Kidney glomerular epithelial cell (primary cell): ENCODE measurements around the gene HBM.
"Not testable (repeated sequence)": the region's sequence is repeated elsewhere in the genome, so short reads cannot be mapped to it uniquely, and the experiment has no call there.

ENCODE experiments used
- DNase-seq: peaks from one replicate; lab custom pipeline; 2025; lab: John Stamatoyannopoulos, UW

The HBM gene

DNA sequence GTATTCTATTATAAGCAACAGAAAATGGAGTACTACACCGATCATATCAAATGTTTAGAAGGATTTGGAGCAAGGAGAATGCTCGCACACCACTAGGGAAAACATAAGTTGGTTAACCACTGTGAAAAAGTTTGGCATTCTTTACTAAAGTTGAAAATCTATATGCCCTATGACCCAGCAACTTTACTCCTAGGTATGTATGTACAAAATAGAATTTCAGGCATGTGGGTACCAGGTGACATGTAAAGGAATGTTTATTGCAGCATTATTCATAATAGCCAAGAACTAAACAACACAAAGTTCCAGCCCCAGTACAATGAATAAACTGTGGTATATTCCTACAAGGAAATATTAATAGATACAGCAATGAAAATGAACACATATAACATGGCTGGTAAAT lies 19.1 kb upstream of the HBM start:
- DNase-seq = no peak

- DNase-seq = no peak
These were observed 16.6 kb upstream of the HBM start for GRCh38 chr16:149024-149660.

- DNase-seq = no peak
These were observed 13.3 kb upstream of the HBM start, which contains the start of gene HBZ for GRCh38 chr16:152141-153128. HBZ (plus strand) TSS chr16:152644; CDS start chr16:152910, 266 bp downstream.

- DNase-seq = not testable (repeated sequence)
These were observed 12.7 kb upstream of the HBM start for GRCh38 chr16:153129-153521.

GRCh38 chr16:153550-154216 lies 12.1 kb upstream of the HBM start:
- DNase-seq = not testable (repeated sequence)

DNA sequence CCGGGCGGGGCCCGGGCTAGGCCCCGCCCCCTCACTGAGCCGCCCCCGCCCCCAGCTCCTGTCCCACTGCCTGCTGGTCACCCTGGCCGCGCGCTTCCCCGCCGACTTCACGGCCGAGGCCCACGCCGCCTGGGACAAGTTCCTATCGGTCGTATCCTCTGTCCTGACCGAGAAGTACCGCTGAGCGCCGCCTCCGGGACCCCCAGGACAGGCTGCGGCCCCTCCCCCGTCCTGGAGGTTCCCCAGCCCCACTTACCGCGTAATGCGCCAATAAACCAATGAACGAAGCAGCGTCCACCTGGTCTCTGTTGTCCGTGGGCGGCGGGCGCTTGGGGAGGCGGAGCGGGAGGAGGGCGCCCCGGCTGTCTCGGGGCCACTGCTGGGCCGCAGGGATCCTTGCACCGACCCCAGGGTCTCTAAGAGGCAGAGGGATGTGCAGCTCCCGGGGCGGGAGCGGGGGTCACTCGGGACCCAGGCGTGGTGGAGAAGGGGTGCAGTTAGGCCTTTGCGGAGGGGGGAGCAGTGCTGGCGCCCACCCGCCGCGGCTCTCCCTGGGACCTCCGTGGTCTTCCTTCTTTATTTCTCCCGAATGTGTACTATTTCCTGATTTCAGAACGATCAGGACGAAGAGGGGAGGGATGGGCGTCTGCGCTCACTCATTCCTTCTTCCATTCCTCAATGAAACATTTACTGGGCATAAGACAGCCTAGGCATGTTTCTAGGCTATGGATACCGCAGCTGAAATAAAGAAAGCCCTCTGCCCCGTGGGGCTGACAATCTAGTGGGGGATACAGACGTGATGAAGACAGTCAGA lies 11.4 kb upstream of the HBM start:
- no peak for DNase-seq

- no peak for DNase-seq
These were observed 10.8 kb upstream of the HBM start for GRCh38 chr16:155031-155398.

DNA sequence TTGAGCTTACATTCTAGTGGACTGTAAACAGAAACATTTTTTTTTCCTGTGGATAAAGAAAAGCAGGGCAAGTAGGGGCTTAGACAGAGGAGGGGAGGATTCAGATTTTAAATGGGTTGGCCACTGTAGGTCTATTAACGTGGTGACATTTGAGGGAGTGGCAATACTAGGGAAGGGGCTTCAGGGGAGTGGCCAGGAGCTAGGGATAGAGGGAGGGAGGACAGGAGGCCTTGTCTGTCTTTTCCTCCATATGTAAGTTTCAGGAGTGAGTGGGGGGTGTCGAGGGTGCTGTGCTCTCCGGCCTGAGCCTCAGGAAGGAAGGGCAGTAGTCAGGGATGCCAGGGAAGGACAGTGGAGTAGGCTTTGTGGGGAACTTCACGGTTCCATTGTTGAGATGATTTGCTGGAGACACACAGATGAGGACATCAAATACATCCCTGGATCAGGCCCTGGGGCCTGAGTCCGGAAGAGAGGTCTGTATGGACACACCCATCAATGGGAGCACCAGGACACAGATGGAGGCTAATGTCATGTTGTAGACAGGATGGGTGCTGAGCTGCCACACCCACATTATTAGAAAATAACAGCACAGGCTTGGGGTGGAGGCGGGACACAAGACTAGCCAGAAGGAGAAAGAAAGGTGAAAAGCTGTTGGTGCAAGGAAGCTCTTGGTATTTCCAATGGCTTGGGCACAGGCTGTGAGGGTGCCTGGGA lies 6.5 kb upstream of the HBM start:
- no peak for DNase-seq

GRCh38 chr16:160242-160641 lies 5.5 kb upstream of the HBM start:
- not testable (repeated sequence) for DNase-seq

GRCh38 chr16:160691-161190 lies 5.0 kb upstream of the HBM start:
- no peak for DNase-seq

DNA sequence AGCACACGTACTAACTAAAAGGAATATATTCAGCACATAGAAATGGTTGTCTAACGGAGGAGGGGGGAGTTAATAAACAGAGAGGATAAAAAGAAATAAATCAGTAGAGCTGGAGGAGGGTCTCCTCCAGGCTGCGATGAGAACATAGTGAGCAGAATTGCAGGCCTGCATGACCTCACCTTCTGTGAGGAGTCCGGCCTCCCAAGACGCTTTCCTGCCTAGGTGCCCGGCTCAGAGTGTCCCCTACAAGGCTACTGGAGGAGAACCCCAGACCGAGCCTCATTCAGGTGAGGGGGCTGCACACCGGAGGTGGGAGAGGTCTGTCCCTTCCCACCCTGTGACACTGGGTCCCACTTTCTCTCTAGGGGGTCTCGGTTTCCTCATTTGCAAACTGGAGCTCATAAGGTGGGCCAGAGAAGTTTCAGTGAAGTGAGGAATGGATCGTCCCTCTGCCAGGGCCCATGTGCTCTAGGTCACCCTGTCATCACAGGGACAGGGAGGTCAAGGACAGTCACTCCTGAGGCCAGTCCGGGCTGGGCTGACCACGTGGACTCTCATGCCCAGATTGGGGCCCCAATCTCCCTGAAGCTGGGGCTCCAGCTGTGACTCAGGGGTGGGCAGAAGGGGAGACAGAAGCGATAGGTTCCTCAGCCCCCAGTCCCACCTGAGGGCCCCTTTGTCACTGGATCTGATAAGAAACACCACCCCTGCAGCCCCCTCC lies 3.3 kb upstream of the HBM start:
- DNase-seq = no peak

GRCh38 chr16:163139-163538 lies 2.6 kb upstream of the HBM start:
- not testable (repeated sequence) for DNase-seq

DNA sequence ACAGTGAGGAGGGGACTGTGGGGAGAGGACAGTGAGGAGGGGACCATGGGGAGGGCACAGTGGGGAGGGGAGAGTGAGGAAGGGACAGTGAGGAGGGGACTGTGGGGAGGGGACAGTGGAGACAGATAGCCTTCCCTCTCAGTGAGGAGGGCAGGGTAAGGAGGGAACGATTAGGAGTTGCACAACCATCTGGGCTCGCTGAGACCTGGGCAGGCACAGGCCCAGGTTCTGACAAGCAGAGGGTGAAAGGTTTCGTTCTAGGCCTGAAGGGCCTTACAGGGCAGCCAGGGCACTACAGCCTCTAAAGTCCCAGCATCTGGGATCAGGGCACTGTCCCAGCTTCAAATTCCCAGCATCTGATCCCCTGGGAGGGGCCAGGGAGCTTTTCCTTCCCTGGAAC lies 2.1 kb upstream of the HBM start:
- not testable (repeated sequence) for DNase-seq

DNA sequence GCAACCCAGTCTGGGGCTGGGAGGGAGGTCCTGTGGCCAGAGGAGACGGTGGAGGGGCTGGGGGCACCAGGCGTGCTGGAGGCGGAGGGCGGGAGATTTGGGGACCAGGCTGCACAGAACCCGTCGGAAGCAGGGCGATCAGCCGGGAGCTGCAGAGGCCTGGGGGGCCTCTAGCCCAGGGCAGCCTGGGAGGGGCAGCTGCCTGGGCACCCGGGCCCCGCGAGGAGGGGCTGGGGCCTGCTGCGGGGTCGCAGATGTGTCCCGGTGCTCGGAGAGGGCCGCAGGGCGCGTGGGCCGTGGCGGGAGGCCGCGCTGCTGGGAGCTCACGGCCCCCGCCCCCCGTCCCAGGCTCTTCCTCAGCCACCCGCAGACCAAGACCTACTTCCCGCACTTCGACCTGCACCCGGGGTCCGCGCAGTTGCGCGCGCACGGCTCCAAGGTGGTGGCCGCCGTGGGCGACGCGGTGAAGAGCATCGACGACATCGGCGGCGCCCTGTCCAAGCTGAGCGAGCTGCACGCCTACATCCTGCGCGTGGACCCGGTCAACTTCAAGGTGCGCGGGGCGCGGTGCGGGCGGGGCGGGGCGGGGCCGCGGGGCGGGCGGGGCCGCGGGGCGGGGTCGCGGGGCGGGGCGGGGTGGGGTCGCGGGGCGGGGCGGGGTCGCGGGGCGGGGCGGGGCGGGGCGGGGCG lies 1.5 kb upstream of the HBM start:
- not testable (repeated sequence) for DNase-seq

DNA sequence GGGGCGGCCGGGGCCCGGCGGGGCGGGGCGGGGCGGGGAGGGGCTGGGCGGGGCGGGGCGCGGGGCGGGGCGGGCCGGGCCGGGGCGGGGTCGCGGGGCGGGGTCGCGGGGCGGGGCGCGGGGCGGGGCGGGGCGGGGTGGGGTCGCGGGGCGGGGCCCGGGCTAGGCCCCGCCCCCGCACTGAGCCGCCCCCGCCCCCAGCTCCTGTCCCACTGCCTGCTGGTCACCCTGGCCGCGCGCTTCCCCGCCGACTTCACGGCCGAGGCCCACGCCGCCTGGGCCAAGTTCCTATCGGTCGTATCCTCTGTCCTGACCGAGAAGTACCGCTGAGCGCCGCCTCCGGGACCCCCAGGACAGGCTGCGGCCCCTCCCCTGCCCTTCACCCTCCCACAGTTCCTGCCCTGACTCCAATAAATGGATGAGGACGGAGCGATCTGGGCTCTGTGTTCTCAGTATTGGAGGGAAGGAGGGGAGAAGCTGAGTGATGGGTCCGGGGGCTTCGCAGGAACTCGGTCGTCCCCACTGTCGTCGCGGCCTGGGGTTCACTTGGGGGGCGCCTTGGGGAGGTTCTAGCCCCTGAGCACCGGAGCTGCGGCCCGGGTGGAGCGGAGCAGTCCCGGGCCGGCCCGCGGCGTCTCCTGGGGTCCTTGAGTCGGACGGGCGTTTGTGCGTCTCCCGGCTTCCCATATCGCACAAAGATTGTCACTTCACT lies 795 bp upstream of the HBM start:
- DNase-seq = no peak

DNA sequence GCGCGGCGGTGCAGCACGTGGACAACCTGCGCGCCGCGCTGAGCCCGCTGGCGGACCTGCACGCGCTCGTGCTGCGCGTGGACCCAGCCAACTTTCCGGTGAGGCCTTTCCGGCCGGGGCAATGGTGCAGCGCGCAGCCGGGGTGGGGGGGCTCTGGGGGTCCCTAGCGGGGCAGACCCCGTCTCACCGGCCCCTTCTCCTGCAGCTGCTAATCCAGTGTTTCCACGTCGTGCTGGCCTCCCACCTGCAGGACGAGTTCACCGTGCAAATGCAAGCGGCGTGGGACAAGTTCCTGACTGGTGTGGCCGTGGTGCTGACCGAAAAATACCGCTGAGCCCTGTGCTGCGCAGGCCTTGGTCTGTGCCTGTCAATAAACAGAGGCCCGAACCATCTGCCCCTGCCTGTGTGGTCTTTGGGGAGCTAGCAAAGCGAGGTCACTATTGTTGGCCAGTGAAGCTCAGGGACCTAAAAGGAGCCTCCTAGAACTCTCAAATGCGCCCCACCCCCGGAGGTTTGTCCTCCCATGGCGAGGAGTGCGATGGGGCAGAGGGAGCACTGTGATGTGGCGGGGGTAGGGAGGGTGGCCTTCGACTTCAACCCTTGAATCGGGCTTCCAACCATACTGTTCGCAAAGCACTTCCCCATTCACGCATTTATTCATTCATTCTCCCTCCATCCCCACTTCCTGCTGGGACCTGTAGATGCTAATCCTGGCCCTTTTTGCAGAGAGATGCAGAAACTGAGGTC lies 770 bp downstream of the HBM start:
- DNase-seq = no peak

DNA sequence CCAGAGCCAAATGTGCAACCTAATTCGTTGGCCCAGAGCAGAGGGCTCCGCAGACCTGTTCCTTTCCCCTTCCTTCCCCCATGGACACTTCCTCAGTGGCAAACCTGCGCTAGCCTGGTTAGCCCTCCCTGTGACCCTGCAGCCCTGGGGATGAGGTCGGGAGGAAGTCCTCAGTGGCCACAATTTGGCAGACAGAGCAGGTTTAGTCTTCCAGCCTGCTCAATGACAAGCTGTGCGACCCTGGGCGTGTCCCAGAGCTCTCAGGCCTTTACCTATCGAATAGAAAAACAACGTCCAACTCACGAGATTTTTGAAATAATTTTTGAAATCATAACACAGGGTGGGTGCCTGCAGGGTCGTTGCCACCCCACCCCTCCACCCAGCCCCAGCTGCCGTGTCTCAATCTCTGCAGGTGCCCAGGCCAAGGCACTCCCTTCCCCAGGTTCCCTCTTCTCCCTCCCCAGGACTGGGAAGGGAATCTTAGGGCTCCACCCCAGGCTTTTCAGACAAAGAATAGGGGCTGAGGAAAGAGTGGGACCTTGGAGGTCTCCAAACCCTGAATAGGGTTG lies 1.4 kb downstream of the HBM start:
- DNase-seq = no peak

GRCh38 chr16:168424-168823 lies 2.6 kb downstream of the HBM start:
- DNase-seq = no peak
